K562 (cell line): ENCODE results near the gene INTS13. TPM values are rescaled to one million over a fixed set of nuclear protein-coding genes. Genes with fewer than 3 reads are reported as not detected.
A peak's percentile ranks its signal among the peaks of the same experiment; 100 is the strongest.

Experiments
- BRD4 ChIP-seq: fragments of 200-600 bp; sonication (generic); IDR thresholded peaks from 2 replicates; pipeline ENCODE4 v1.6.1; 2017; ENCODE audit warnings: inconsistent platforms
- CBX8 ChIP-seq: fragments of 200-600 bp; sonication (generic); IDR thresholded peaks from 2 replicates; pipeline ENCODE4 v1.6.1; 2012; ENCODE audit warnings: borderline replicate concordance, mixed run types, low read depth, mild to moderate bottlenecking, moderate library complexity, mixed read lengths, low read length, control low read depth, inconsistent platforms; ENCODE audit not compliant: poor library complexity, severe bottlenecking; ENCODE audit errors: extremely low read depth
- EGR1 ChIP-seq: fragments of 450-650 bp; conservative IDR thresholded peaks from 2 replicates; pipeline ENCODE4 v1.6.1; 2017; ENCODE audit warnings: mild to moderate bottlenecking
- ETV1 ChIP-seq: fragments of 450-650 bp; conservative IDR thresholded peaks from 2 replicates; pipeline ENCODE4 v1.6.1; 2016; ENCODE audit warnings: missing genetic modification characterization, control low read depth, low read depth, missing compliant biosample characterization
- FOXP1 ChIP-seq: sonication (generic); formaldehyde crosslinking; IDR thresholded peaks from 2 replicates; pipeline ENCODE4 v1.8.0; 2022; ENCODE audit warnings: mild to moderate bottlenecking, missing genetic modification reagents
- KDM5B ChIP-seq: fragments of 200-600 bp; sonication (generic); IDR thresholded peaks from 2 replicates; pipeline ENCODE4 v1.6.1; 2012; ENCODE audit warnings: low read depth, mild to moderate bottlenecking, moderate library complexity, low read length, control low read depth, inconsistent platforms; ENCODE audit not compliant: insufficient replicate concordance
- NR3C1 ChIP-seq: sonication (generic); formaldehyde crosslinking; IDR thresholded peaks from 2 replicates; pipeline ENCODE4 v1.8.1; 2022; ENCODE audit warnings: missing genetic modification reagents
- NRF1 ChIP-seq, 2 experiments: fragments of 450-650 bp; IDR thresholded peaks in 1 of 2; conservative IDR thresholded peaks in 1 of 2; 2 replicates each; pipeline ENCODE4 v1.6.1; 2014; ENCODE audit warnings: mild to moderate bottlenecking in 2 of 2
- SP2 ChIP-seq: IDR thresholded peaks from 2 replicates; pipeline ENCODE4 v1.6.1; 2011; ENCODE audit warnings: mild to moderate bottlenecking, low read depth, low read length, moderate library complexity; ENCODE audit not compliant: poor library complexity, severe bottlenecking; ENCODE audit errors: extremely low read depth
- ZEB2 ChIP-seq: fragments of 450-650 bp; IDR thresholded peaks from 2 replicates; pipeline ENCODE4 v1.6.1; 2016
- polyA plus RNA-seq, 8 experiments: library from polyadenylated mRNA; depleted of rRNA in 4 of 8; stranded (reverse) in 5 of 8; unstranded in 3 of 8; fragments of >200 nt; fragmentation: Nextera tagmentation in 2 of 8; fragmentation: Illumina TruSeq in 1 of 8; extraction: Ambion mirVana in 2 of 8; extraction: Trizol in 1 of 8; gene quantifications; 2 replicates each; pipeline versions ENCODE4 v1.2.1 to v1.2.3, GENCODE V29; 2011 to 2014; ENCODE audit warnings: inconsistent platforms in 1 of 8, missing spikeins in 1 of 8
- total RNA-seq, 7 experiments: library from RNA; depleted of rRNA in 6 of 7; stranded (reverse); fragments of >200 nt in 6 of 7; fragmentation: Illumina TruSeq in 2 of 7; extraction: Trizol in 2 of 7; gene quantifications; 2 replicates each; pipeline versions ENCODE4 v1.2.1 to v1.2.3, GENCODE V29; 2011 to 2021; ENCODE audit warnings: low replicate concordance in 1 of 7
- TF ChIP-seq, protein P1 (sequence below): sonication (generic); formaldehyde crosslinking; IDR thresholded peaks from 2 replicates; pipeline ENCODE4 v1.8.0; 2023; ENCODE audit warnings: mild to moderate bottlenecking, missing genetic modification reagents
- TF ChIP-seq, protein P2 (sequence below): sonication (generic); formaldehyde crosslinking; IDR thresholded peaks from 2 replicates; pipeline ENCODE4 v1.8.0; 2023; ENCODE audit warnings: missing genetic modification reagents, mild to moderate bottlenecking, borderline replicate concordance
- TF ChIP-seq, protein P3 (sequence below): fragments of 450-650 bp; formaldehyde crosslinking; IDR thresholded peaks from 2 replicates; pipeline ENCODE4 v1.4.0; 2022; ENCODE audit warnings: missing genetic modification characterization
- TF ChIP-seq, protein P4 (sequence below), 2 experiments: fragments of 250-450 bp in 1 of 2; fragments of 450-650 bp in 1 of 2; sonication (Bioruptor Pico) in 1 of 2; IDR thresholded peaks; 2 replicates each; pipeline versions ENCODE4 v1.6.1 to v1.8.0; 2016 to 2021; ENCODE audit warnings: mild to moderate bottlenecking in 2 of 2, moderate library complexity in 2 of 2, missing compliant biosample characterization in 1 of 2, missing genetic modification characterization in 1 of 2

Gene INTS13
- total and polyA plus RNA-seq, 9 of the 15 experiments (the other 6 are each of a cell fraction or from before 2014, with no cell fraction given): 48.3 to 91.8 (median 78.1) TPM

DNA sequence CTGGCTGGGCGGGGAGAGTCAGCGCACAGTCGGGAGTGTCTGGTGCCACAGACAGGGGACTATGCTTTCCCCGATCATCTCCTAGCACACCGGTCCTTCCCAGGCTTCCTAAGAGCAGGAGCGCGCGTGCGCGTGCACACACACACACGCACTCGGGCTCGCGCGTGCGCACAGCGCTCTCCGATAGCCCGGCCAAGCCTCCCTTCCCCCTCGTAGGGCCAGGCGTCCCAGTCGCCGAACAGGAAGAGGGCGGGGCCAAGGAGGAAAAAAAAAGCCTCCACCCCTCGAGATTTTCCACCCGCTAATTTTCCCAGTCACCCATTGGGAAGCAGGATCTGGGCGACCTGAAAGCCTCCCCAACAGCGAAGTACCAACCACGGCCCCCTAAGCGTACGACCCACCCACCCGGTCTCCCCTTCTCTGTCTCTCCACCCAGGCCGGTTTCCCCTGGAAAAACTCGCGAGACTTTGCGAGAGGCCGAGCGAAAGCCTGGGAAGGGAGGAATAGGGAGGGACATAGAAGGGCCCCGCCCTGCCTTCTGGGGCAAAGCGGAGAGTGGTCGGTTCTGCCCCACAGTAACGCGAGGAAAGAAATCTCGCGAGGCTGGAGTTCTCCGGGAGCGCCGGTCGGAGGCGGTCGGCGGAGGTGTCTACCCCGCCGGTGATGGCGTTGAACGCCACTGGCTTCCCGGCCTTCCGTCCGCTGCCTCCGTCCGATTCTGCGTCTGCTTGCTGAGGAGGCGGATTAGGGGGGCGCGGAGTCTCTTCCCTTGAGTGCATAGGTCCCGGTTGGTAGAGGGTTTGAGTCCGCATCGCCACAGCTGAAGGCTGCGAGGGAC, at the start of gene INTS13, which contains the start of gene FGFR1OP2 (continued):
- TF ChIP-seq, protein P1, sequence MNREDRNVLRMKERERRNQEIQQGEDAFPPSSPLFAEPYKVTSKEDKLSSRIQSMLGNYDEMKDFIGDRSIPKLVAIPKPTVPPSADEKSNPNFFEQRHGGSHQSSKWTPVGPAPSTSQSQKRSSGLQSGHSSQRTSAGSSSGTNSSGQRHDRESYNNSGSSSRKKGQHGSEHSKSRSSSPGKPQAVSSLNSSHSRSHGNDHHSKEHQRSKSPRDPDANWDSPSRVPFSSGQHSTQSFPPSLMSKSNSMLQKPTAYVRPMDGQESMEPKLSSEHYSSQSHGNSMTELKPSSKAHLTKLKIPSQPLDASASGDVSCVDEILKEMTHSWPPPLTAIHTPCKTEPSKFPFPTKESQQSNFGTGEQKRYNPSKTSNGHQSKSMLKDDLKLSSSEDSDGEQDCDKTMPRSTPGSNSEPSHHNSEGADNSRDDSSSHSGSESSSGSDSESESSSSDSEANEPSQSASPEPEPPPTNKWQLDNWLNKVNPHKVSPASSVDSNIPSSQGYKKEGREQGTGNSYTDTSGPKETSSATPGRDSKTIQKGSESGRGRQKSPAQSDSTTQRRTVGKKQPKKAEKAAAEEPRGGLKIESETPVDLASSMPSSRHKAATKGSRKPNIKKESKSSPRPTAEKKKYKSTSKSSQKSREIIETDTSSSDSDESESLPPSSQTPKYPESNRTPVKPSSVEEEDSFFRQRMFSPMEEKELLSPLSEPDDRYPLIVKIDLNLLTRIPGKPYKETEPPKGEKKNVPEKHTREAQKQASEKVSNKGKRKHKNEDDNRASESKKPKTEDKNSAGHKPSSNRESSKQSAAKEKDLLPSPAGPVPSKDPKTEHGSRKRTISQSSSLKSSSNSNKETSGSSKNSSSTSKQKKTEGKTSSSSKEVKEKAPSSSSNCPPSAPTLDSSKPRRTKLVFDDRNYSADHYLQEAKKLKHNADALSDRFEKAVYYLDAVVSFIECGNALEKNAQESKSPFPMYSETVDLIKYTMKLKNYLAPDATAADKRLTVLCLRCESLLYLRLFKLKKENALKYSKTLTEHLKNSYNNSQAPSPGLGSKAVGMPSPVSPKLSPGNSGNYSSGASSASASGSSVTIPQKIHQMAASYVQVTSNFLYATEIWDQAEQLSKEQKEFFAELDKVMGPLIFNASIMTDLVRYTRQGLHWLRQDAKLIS: no peak; the same call in 1 of the 2 replicates
- TF ChIP-seq BRD4 (no peak; the same call in 1 of the 2 replicates), SP2 (peak; percentile 11), ZEB2 (no peak), CBX8 (no peak), NR3C1 (CRISPR knock-in tag) (no peak), FOXP1 (peak; percentile 55; the same call in 1 of the 2 replicates), KDM5B (peak; percentile 99), NRF1 (conservative IDR thresholded peaks at IDR 0.05 in 1 of 2, IDR thresholded peaks at IDR 0.05 in 1 of 2) (peak; percentile 99), EGR1 (peak; percentile 66), ETV1 (tag) (peak; percentile 77)
- TF ChIP-seq, protein P2, sequence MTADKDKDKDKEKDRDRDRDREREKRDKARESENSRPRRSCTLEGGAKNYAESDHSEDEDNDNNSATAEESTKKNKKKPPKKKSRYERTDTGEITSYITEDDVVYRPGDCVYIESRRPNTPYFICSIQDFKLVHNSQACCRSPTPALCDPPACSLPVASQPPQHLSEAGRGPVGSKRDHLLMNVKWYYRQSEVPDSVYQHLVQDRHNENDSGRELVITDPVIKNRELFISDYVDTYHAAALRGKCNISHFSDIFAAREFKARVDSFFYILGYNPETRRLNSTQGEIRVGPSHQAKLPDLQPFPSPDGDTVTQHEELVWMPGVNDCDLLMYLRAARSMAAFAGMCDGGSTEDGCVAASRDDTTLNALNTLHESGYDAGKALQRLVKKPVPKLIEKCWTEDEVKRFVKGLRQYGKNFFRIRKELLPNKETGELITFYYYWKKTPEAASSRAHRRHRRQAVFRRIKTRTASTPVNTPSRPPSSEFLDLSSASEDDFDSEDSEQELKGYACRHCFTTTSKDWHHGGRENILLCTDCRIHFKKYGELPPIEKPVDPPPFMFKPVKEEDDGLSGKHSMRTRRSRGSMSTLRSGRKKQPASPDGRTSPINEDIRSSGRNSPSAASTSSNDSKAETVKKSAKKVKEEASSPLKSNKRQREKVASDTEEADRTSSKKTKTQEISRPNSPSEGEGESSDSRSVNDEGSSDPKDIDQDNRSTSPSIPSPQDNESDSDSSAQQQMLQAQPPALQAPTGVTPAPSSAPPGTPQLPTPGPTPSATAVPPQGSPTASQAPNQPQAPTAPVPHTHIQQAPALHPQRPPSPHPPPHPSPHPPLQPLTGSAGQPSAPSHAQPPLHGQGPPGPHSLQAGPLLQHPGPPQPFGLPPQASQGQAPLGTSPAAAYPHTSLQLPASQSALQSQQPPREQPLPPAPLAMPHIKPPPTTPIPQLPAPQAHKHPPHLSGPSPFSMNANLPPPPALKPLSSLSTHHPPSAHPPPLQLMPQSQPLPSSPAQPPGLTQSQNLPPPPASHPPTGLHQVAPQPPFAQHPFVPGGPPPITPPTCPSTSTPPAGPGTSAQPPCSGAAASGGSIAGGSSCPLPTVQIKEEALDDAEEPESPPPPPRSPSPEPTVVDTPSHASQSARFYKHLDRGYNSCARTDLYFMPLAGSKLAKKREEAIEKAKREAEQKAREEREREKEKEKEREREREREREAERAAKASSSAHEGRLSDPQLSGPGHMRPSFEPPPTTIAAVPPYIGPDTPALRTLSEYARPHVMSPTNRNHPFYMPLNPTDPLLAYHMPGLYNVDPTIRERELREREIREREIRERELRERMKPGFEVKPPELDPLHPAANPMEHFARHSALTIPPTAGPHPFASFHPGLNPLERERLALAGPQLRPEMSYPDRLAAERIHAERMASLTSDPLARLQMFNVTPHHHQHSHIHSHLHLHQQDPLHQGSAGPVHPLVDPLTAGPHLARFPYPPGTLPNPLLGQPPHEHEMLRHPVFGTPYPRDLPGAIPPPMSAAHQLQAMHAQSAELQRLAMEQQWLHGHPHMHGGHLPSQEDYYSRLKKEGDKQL (CRISPR knock-in tag): no peak
- TF ChIP-seq, protein P3, sequence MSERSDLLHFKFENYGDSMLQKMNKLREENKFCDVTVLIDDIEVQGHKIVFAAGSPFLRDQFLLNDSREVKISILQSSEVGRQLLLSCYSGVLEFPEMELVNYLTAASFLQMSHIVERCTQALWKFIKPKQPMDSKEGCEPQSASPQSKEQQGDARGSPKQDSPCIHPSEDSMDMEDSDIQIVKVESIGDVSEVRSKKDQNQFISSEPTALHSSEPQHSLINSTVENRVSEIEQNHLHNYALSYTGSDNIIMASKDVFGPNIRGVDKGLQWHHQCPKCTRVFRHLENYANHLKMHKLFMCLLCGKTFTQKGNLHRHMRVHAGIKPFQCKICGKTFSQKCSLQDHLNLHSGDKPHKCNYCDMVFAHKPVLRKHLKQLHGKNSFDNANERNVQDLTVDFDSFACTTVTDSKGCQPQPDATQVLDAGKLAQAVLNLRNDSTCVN (CRISPR knock-in tag): peak; percentile 76; the same call in 1 of the 2 replicates
- TF ChIP-seq, protein P4, sequence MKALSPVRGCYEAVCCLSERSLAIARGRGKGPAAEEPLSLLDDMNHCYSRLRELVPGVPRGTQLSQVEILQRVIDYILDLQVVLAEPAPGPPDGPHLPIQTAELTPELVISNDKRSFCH (CRISPR knock-in tag; IDR thresholded peaks at IDR 0.05): 0 out of 2 replicates have a peak, but pooled peaks have one; percentile 22
- TF ChIP-seq, protein P4 (tag; IDR thresholded peaks at IDR 0.05): no peak
